Colon (tissue), 2 donors: Measurements from ENCODE around the gene OSGEP.

ENCODE experiments used
- FAIRE-seq: peaks from 2 replicates; lab custom pipeline; 2012; peaks lifted over from hg19 to GRCh38; lab: Jason Lieb, UNC
- donor health status: control.
- donor health status: control.

OSGEP gene

GRCh38 chr14:20454516-20455354, at the start of gene OSGEP, which contains the start of gene APEX1:
OSGEP (minus strand) TSS chr14:20454812; CDS start chr14:20454683, 129 bp downstream.
APEX1 (plus strand) TSS chr14:20455226; CDS start chr14:20455646, 420 bp downstream.
- FAIRE-seq = peak; percentile 53

GRCh38 chr14:20503898-20504297, 49.3 kb upstream of the OSGEP start:
- no peak for FAIRE-seq

GRCh38 chr14:20501346-20501745, 46.7 kb upstream of the OSGEP start:
- no peak for FAIRE-seq

GRCh38 chr14:20499881-20500280, 45.3 kb upstream of the OSGEP start:
- no peak for FAIRE-seq

- FAIRE-seq = no peak
Observed at GRCh38 chr14:20499108-20499507, 44.5 kb upstream of the OSGEP start.

GRCh38 chr14:20498622-20499021, 44.0 kb upstream of the OSGEP start:
- FAIRE-seq = no peak

GRCh38 chr14:20494935-20495766, 40.5 kb upstream of the OSGEP start:
- FAIRE-seq = no peak

GRCh38 chr14:20493634-20494033, 39.0 kb upstream of the OSGEP start:
- FAIRE-seq = no peak

GRCh38 chr14:20492486-20492885, 37.9 kb upstream of the OSGEP start:
- no peak for FAIRE-seq

- FAIRE-seq = no peak
Observed at GRCh38 chr14:20490563-20490962, 36.0 kb upstream of the OSGEP start.

- FAIRE-seq = no peak
Observed at GRCh38 chr14:20489093-20489994, 34.7 kb upstream of the OSGEP start.

- no peak for FAIRE-seq
Observed at GRCh38 chr14:20487396-20487725, 32.7 kb upstream of the OSGEP start.

- FAIRE-seq = no peak
Observed at GRCh38 chr14:20486684-20487395, 32.2 kb upstream of the OSGEP start.

GRCh38 chr14:20485900-20486299, 31.3 kb upstream of the OSGEP start:
- no peak for FAIRE-seq

GRCh38 chr14:20482382-20482781, 27.8 kb upstream of the OSGEP start:
- FAIRE-seq = no peak

- no peak for FAIRE-seq
Observed at GRCh38 chr14:20478894-20479293, 24.3 kb upstream of the OSGEP start.

- no peak for FAIRE-seq
Observed at GRCh38 chr14:20477211-20477876, 22.7 kb upstream of the OSGEP start.

GRCh38 chr14:20476776-20477175, 22.2 kb upstream of the OSGEP start:
- no peak for FAIRE-seq

GRCh38 chr14:20472536-20473169, 18.0 kb upstream of the OSGEP start:
- FAIRE-seq = no peak

- FAIRE-seq = no peak
Observed at GRCh38 chr14:20470603-20470901, 15.9 kb upstream of the OSGEP start.
